HepG2 (cell line): ENCODE data around the gene SAP25. TPM values are rescaled to one million over a fixed set of nuclear protein-coding genes. Genes with fewer than 3 reads are reported as not detected.

ENCODE experiments used
- ARHGAP35 ChIP-seq: sonication (generic); formaldehyde crosslinking; IDR thresholded peaks from 2 replicates; pipeline ENCODE4 v1.9.0; 2022; ENCODE audit warnings: mild to moderate bottlenecking, inconsistent platforms, moderate library complexity, missing genetic modification reagents, borderline replicate concordance
- EED ChIP-seq: sonication (generic); formaldehyde crosslinking; IDR thresholded peaks from 2 replicates; pipeline ENCODE4 v1.5.0; 2020; ENCODE audit warnings: mild to moderate bottlenecking, missing genetic modification reagents
- ELF1 ChIP-seq: sonication (generic); formaldehyde crosslinking; IDR thresholded peaks from 2 replicates; pipeline ENCODE4 v1.4.0; 2020; ENCODE audit warnings: missing genetic modification reagents
- GATAD1 ChIP-seq: IDR thresholded peaks from 2 replicates; pipeline ENCODE4 v1.6.1; 2016; ENCODE audit warnings: missing genetic modification reagents, missing compliant biosample characterization
- GFI1 ChIP-seq: sonication (generic); formaldehyde crosslinking; IDR thresholded peaks from 2 replicates; pipeline ENCODE4 v1.5.0; 2020; ENCODE audit warnings: missing genetic modification reagents, mild to moderate bottlenecking, borderline replicate concordance
- IRF1 ChIP-seq: sonication (generic); formaldehyde crosslinking; IDR thresholded peaks from 2 replicates; pipeline ENCODE4 v1.4.0; 2020; ENCODE audit warnings: low read depth, mild to moderate bottlenecking, missing genetic modification reagents
- MTF2 ChIP-seq: sonication (generic); formaldehyde crosslinking; IDR thresholded peaks from 2 replicates; pipeline ENCODE4 v1.5.0; 2020; ENCODE audit warnings: missing genetic modification reagents, borderline replicate concordance
- RBAK ChIP-seq: sonication (generic); formaldehyde crosslinking; IDR thresholded peaks from 2 replicates; pipeline ENCODE4 v1.5.1; 2020; ENCODE audit warnings: mild to moderate bottlenecking, missing genetic modification reagents
- SAFB2 ChIP-seq: sonication (generic); formaldehyde crosslinking; IDR thresholded peaks from 2 replicates; pipeline ENCODE4 v1.5.1; 2020; ENCODE audit warnings: missing genetic modification reagents, low read depth, mild to moderate bottlenecking, borderline replicate concordance
- SSRP1 ChIP-seq: IDR thresholded peaks from 2 replicates; pipeline ENCODE4 v1.6.1; 2016; ENCODE audit warnings: control low read depth
- TOPORS ChIP-seq: sonication (generic); formaldehyde crosslinking; IDR thresholded peaks from 2 replicates; pipeline ENCODE4 v1.8.0; 2023; ENCODE audit warnings: mild to moderate bottlenecking, missing genetic modification reagents
- TRAFD1 ChIP-seq: sonication (generic); formaldehyde crosslinking; IDR thresholded peaks from 2 replicates; pipeline ENCODE4 v1.5.1; 2020; ENCODE audit warnings: missing genetic modification reagents, mild to moderate bottlenecking, borderline replicate concordance
- ZBTB10 ChIP-seq: sonication (generic); formaldehyde crosslinking; IDR thresholded peaks from 2 replicates; pipeline ENCODE4 v1.4.0; 2020; ENCODE audit warnings: missing genetic modification reagents, borderline replicate concordance
- ZFP36L1 ChIP-seq: sonication (generic); formaldehyde crosslinking; IDR thresholded peaks from 2 replicates; pipeline ENCODE4 v1.8.0; 2022; ENCODE audit warnings: mild to moderate bottlenecking, missing genetic modification reagents, moderate library complexity
- ZFYVE20 ChIP-seq: sonication (generic); formaldehyde crosslinking; IDR thresholded peaks from 2 replicates; pipeline ENCODE4 v1.8.0; 2023; ENCODE audit warnings: low read depth, mild to moderate bottlenecking, moderate library complexity, missing genetic modification reagents, borderline replicate concordance
- ZNF431 ChIP-seq: sonication (generic); formaldehyde crosslinking; IDR thresholded peaks from 2 replicates; pipeline ENCODE4 v1.9.0; 2022; ENCODE audit warnings: missing genetic modification reagents, low read depth, mild to moderate bottlenecking, borderline replicate concordance
- ZNF749 ChIP-seq: sonication (generic); formaldehyde crosslinking; IDR thresholded peaks from 2 replicates; pipeline ENCODE4 v1.8.0; 2022; ENCODE audit warnings: mild to moderate bottlenecking, missing genetic modification reagents, moderate library complexity, borderline replicate concordance
- ZNF784 ChIP-seq: sonication (generic); formaldehyde crosslinking; IDR thresholded peaks from 2 replicates; pipeline ENCODE4 v1.5.1; 2020; ENCODE audit warnings: missing genetic modification reagents, mild to moderate bottlenecking, borderline replicate concordance
- polyA plus RNA-seq, 8 experiments: library from polyadenylated mRNA; depleted of rRNA in 3 of 8; stranded (reverse) in 7 of 8; unstranded in 1 of 8; fragments of >200 nt; fragmentation: Illumina TruSeq in 4 of 8; extraction: Trizol in 4 of 8; gene quantifications; 2 replicates each; pipeline versions ENCODE4 v1.2.1 to v1.2.3, GENCODE V29; 2011 to 2016; ENCODE audit warnings: low read depth in 4 of 8, missing spikeins in 1 of 8, mixed read lengths in 1 of 8; ENCODE audit not compliant: insufficient read depth in 1 of 8
- total RNA-seq, 5 experiments: library from RNA; depleted of rRNA; stranded (reverse); fragments of >200 nt; fragmentation: Illumina TruSeq; extraction: Trizol; gene quantifications; 2 replicates each; pipeline ENCODE4 v1.2.3, GENCODE V29; 2016; ENCODE audit warnings: low read depth in 1 of 5
- TF ChIP-seq, protein P1 (sequence below): sonication (generic); formaldehyde crosslinking; IDR thresholded peaks from 2 replicates; pipeline ENCODE4 v1.8.0; 2022; ENCODE audit warnings: missing genetic modification reagents, low read depth, mild to moderate bottlenecking, borderline replicate concordance
- TF ChIP-seq, protein P2 (sequence below): sonication (generic); formaldehyde crosslinking; IDR thresholded peaks from 2 replicates; pipeline ENCODE4 v1.4.0; 2020; ENCODE audit warnings: missing genetic modification reagents, borderline replicate concordance

Gene SAP25
- total and polyA plus RNA-seq, 2 of the 13 experiments (the other 11 are each of a cell fraction or from before 2014, with no cell fraction given), result 0.15 to 0.20 TPM

DNA sequence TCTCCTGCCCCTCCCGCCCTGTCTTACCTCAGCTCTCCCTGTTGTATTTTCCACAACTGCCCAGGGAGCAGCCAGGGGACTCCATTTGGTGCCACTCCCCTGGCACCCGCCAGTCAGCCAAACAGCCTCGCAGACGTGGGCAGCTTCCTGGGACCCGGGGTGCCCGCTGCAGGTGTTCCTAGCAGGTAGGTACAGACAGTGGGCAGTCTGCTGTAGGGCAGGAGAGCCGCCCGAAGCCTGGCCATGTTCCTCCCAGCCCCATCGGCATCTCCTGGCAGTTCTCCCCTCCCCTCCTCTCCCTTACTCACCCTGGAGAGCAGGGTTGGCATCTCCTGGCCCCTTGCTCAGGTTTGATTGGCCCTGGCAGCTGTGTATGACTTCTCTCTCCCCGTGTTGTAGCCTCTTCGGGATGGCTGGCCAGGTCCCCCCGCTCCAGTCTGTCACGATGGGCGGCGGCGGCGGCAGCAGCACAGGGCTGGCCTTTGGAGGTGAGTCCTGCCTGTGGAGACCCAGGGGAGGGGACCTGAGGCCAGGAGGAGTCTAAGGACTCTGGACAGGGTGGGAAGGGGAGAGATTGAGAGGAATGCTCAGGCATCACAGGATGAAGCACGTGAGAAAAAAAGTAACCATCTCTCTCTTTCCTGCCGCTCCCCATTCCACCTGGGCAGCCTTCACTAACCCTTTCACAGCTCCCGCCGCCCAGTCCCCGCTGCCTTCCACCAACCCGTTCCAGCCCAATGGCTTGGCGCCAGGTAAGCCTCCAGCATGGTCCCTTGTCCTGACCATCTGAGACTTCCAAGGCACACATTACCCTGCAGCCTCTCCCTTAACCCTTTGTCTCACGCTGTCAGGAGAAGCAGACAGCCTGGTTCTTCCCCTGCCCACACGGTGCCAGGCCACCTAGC lies 11.3 kb downstream of the SAP25 start (continued):
- no peak for TF ChIP-seq ZNF749 (CRISPR knock-in tag)
- TF ChIP-seq SAFB2 (CRISPR knock-in tag), result no peak
- no peak for TF ChIP-seq ZBTB10 (CRISPR knock-in tag)
- no peak for TF ChIP-seq ZNF431 (CRISPR knock-in tag)
- TF ChIP-seq ZNF784, result no peak
- no peak for TF ChIP-seq TOPORS (CRISPR knock-in tag)
- TF ChIP-seq GFI1 (CRISPR knock-in tag), result no peak
- TF ChIP-seq MTF2 (CRISPR knock-in tag), result no peak
- TF ChIP-seq ZFYVE20 (CRISPR knock-in tag), result no peak
- TF ChIP-seq ELF1, result no peak
- TF ChIP-seq TRAFD1, result no peak
- no peak for TF ChIP-seq GATAD1
- TF ChIP-seq, protein P1, sequence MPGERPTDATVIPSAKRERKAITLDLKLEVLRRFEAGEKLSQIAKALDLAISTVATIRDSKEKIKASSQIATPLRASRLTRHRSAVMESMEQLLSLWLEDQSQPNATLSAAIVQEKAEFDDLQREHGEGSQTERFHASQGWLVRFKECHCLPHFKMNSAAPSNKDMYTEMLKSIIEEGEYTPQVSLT (CRISPR knock-in tag), result no peak
- no peak for TF ChIP-seq ARHGAP35
- TF ChIP-seq ZFP36L1 (CRISPR knock-in tag), result no peak
- no peak for TF ChIP-seq RBAK (CRISPR knock-in tag)
- no peak for TF ChIP-seq EED (CRISPR knock-in tag)
- peak; percentile 46; the same call in 1 of the 2 replicates for TF ChIP-seq SSRP1 (CRISPR knock-in tag)
- TF ChIP-seq, protein P2, sequence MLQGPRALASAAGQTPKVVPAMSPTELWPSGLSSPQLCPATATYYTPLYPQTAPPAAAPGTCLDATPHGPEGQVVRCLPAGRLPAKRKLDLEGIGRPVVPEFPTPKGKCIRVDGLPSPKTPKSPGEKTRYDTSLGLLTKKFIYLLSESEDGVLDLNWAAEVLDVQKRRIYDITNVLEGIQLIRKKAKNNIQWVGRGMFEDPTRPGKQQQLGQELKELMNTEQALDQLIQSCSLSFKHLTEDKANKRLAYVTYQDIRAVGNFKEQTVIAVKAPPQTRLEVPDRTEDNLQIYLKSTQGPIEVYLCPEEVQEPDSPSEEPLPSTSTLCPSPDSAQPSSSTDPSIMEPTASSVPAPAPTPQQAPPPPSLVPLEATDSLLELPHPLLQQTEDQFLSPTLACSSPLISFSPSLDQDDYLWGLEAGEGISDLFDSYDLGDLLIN (CRISPR knock-in tag), result no peak
- TF ChIP-seq IRF1 (CRISPR knock-in tag), result no peak
